ENCODE results near the gene ZNF530. TPM values are rescaled to one million over a fixed set of nuclear protein-coding genes. Genes with fewer than 3 reads are reported as not detected.

Gene ZNF530
- total and polyA plus RNA-seq, 2 donors from 2014 or later = 1.1 to 3.5 TPM

DNA sequence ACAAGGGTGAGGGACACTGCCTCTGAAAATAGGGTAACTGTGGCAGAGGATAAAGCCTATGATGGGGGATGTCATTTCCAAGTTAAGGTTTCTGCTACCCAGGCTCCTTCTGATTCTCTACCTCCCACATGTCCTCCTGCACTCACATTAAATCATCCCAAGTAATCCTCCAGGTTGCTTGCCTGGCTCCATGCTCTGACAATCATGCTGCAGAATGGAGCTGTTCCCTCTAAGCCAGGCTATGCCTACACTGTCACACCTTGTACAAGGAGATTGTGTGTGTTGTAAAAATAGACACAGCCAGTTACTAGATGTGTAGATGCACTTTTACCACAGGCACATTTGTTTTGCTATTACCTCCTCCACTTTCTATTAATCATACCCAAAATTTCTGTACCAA is 29.0 kb upstream of the ZNF530 start:
- no peak overlapping the region for H3K4me3 ChIP-seq (ENCODE audit: low read length in 3 of 3)
- peaks cover 17 to 43% (median 37%) of the 10 kb centered on the region in 3 donors for H3K36me3 ChIP-seq (ENCODE audit: control insufficient read depth in 2 of 3, insufficient read depth in 3 of 3, low read length in 3 of 3)
- intact Hi-C loops (cut with DNase I) = no loop called here
- TF ChIP-seq, protein P1, sequence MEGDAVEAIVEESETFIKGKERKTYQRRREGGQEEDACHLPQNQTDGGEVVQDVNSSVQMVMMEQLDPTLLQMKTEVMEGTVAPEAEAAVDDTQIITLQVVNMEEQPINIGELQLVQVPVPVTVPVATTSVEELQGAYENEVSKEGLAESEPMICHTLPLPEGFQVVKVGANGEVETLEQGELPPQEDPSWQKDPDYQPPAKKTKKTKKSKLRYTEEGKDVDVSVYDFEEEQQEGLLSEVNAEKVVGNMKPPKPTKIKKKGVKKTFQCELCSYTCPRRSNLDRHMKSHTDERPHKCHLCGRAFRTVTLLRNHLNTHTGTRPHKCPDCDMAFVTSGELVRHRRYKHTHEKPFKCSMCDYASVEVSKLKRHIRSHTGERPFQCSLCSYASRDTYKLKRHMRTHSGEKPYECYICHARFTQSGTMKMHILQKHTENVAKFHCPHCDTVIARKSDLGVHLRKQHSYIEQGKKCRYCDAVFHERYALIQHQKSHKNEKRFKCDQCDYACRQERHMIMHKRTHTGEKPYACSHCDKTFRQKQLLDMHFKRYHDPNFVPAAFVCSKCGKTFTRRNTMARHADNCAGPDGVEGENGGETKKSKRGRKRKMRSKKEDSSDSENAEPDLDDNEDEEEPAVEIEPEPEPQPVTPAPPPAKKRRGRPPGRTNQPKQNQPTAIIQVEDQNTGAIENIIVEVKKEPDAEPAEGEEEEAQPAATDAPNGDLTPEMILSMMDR (IDR thresholded peaks at IDR 0.05; ENCODE audit: borderline replicate concordance, extremely low read depth, insufficient read depth) = no peak
- H3K27ac ChIP-seq (ENCODE audit: low read depth in 2 of 2, low read length in 2 of 2) = no peak overlapping the region
- peaks cover 8 to 95% (median 69%) of the 10 kb centered on the region in 3 donors for H3K9me3 ChIP-seq (ENCODE audit: control insufficient read depth in 2 of 3, insufficient read depth in 1 of 3, low read length in 3 of 3)
- DNase-seq = no peak
- no peak overlapping the region for H3K9ac ChIP-seq (ENCODE audit: low read length in 3 of 3)
- H3K4me1 ChIP-seq (ENCODE audit: control insufficient read depth in 2 of 3, insufficient read depth in 2 of 3, low read depth in 1 of 3, low read length in 3 of 3) = no peaks in the 10 kb centered on the region
- FAIRE-seq = no peak
- H3K27me3 ChIP-seq (ENCODE audit: control insufficient read depth, insufficient read depth, low read length) = no peaks in the 10 kb centered on the region

DNA sequence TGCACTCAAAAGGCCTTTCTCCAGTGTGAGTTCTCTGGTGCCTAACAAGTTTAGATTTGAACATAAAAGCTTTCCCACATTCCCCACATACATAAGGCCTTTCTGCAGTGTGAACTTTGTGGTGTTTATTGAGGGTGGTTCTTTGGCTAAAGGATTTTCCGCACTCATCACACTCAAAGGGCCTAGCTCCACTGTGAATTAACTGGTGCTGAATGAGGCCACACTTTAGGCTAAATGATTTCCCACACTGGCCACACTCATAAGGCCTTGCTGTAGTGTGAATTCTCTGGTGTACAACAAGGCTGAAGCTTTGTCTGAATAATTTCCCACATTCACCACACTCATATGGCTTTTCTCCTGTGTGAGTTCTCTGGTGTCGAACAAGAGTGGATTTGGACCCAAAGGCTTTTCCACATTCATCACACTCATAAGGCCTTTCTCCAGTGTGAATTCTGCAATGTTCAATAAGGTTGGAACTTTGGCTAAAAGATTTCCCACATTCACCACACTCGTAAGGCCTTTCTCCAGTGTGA is 27.2 kb upstream of the ZNF530 start:
- peaks cover 26 to 56% (median 42%) of the 10 kb centered on the region in 3 donors for H3K36me3 ChIP-seq (ENCODE audit: control insufficient read depth in 2 of 3, insufficient read depth in 3 of 3, low read length in 3 of 3)
- H3K9ac ChIP-seq (ENCODE audit: low read length in 3 of 3) = no peak overlapping the region
- H3K4me1 ChIP-seq (ENCODE audit: control insufficient read depth in 2 of 3, insufficient read depth in 2 of 3, low read depth in 1 of 3, low read length in 3 of 3) = no peaks in the 10 kb centered on the region
- H3K4me3 ChIP-seq (ENCODE audit: low read length in 3 of 3) = no peak overlapping the region
- TF ChIP-seq, protein P1 (IDR thresholded peaks at IDR 0.05; ENCODE audit: borderline replicate concordance, extremely low read depth, insufficient read depth) = no peak
- FAIRE-seq (no peak), DNase-seq (no peak)
- no peak overlapping the region for H3K27ac ChIP-seq (ENCODE audit: low read depth in 2 of 2, low read length in 2 of 2)
- peaks cover 11 to 91% (median 57%) of the 10 kb centered on the region in 3 donors for H3K9me3 ChIP-seq (ENCODE audit: control insufficient read depth in 2 of 3, insufficient read depth in 1 of 3, low read length in 3 of 3)
- no peaks in the 10 kb centered on the region for H3K27me3 ChIP-seq (ENCODE audit: control insufficient read depth, insufficient read depth, low read length)
- intact Hi-C loops (cut with DNase I) = no loop called here

DNA sequence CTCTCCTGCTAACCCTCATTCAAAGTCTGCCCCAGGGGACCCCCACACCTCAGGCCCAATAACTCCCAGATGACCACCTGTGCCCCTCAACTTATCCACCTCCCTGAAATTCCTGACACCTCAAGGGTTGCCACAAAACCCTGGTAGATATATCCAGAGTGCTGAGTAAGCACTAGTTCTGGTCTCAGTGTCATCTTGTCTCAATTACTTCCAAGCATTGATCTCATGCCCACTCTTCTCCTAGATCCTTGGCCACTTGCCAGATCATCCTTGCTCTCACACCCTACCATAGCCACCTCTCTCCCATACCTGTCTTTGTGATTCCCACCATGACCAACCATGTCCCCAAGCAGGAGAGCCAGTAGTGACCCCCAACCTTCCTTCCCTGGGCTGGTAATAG is 23.0 kb upstream of the ZNF530 start:
- intact Hi-C loops (cut with DNase I) = no loop called here
- Histone ChIP-seq H3K27ac (ENCODE audit: low read depth in 2 of 2, low read length in 2 of 2) (no peak overlapping the region), H3K4me1 (ENCODE audit: control insufficient read depth in 2 of 3, insufficient read depth in 2 of 3, low read depth in 1 of 3, low read length in 3 of 3) (peaks cover 4 to 5% (median 4%) of the 10 kb centered on the region in 3 donors), H3K36me3 (ENCODE audit: control insufficient read depth in 2 of 3, insufficient read depth in 3 of 3, low read length in 3 of 3) (peaks cover 26 to 53% (median 42%) of the 10 kb centered on the region in 3 donors), H3K27me3 (ENCODE audit: control insufficient read depth, insufficient read depth, low read length) (no peaks in the 10 kb centered on the region), H3K4me3 (ENCODE audit: low read length in 3 of 3) (peak overlapping the region in 1 of 3 donors; percentile 19), H3K9me3 (ENCODE audit: control insufficient read depth in 2 of 3, insufficient read depth in 1 of 3, low read length in 3 of 3) (peaks cover 14 to 54% (median 40%) of the 10 kb centered on the region in 3 donors), H3K9ac (ENCODE audit: low read length in 3 of 3) (no peak overlapping the region)
- TF ChIP-seq, protein P1 (IDR thresholded peaks at IDR 0.05; ENCODE audit: borderline replicate concordance, extremely low read depth, insufficient read depth) = no peak
- no peak for DNase-seq
- no peak for FAIRE-seq
